Measurements from ENCODE around the gene THAP8.

DNA sequence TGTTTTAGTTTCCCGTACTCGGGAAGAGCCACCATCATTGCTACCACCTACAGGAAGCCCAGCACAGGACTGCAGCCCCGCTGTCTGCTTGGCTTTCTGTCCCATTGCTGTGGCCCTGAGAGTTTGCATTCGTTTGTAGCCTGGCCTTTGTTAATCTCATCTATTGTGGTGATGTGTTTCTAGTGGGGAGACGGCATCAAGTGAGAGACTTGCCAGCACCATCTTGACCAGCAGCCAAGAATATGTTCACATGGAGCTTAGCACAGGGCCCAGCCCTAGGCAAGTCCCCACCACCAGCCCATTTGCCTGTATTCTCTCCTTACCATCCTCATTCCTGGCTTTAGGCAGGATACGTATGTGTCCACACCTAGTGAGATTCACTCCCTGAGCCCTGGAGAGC, 39.6 kb upstream of the THAP8 start:
- TF ChIP-seq EP300 (IDR thresholded peaks at IDR 0.05) (no peak), NPAS2 (CRISPR knock-in tag; IDR thresholded peaks at IDR 0.05; ENCODE audit: borderline replicate concordance) (no peak), POLR2A (IDR thresholded peaks at IDR 0.05; ENCODE audit: low read length) (no peak), CTCF (IDR thresholded peaks at IDR 0.05) (no peak), SMC3 (IDR thresholded peaks at IDR 0.05) (no peak), MAFK (IDR thresholded peaks at IDR 0.05; ENCODE audit: partially characterized antibody) (no peak), MAZ (IDR thresholded peaks at IDR 0.05; ENCODE audit: borderline replicate concordance, low read depth, low read length) (no peak), RAD21 (conservative IDR thresholded peaks at IDR 0.05 in 1 of 2, IDR thresholded peaks at IDR 0.05 in 1 of 2) (no peak)
- TF ChIP-seq, protein P1, sequence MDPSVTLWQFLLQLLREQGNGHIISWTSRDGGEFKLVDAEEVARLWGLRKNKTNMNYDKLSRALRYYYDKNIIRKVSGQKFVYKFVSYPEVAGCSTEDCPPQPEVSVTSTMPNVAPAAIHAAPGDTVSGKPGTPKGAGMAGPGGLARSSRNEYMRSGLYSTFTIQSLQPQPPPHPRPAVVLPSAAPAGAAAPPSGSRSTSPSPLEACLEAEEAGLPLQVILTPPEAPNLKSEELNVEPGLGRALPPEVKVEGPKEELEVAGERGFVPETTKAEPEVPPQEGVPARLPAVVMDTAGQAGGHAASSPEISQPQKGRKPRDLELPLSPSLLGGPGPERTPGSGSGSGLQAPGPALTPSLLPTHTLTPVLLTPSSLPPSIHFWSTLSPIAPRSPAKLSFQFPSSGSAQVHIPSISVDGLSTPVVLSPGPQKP (IDR thresholded peaks at IDR 0.05; ENCODE audit: low read depth, low read length), result no peak

Data from A549 (cell line).